HG03175 (cell line): ENCODE data around the gene TCERG1.

Experiments used
- ATAC-seq: cut with Tn5 transposase; IDR thresholded peaks from one replicate; pipeline ENCODE4 v1.9.1; 2021; ENCODE audit warnings: mild to moderate bottlenecking, moderate library complexity; ENCODE audit not compliant: unreplicated experiment

Gene TCERG1

DNA sequence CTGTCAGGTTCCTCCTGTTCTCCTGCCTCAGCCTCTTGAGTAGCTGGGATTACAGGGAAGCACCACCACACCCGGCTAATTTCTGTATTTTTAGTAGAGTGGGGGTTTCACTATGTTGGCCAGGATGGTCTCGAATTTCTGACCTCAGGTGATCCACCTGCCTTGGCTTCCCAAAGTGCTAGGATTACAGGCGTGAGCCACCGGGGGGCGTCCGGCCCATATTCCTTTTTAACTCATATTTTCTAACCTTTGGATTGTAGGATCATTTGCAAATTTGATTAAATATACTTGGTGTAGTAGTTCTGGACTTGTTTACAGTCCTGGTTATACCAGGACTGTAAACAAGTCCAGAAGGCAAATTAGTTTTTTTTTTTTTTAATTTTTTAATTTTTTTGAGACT lies 4.3 kb downstream of the TCERG1 start:
- ATAC-seq: no peak

DNA sequence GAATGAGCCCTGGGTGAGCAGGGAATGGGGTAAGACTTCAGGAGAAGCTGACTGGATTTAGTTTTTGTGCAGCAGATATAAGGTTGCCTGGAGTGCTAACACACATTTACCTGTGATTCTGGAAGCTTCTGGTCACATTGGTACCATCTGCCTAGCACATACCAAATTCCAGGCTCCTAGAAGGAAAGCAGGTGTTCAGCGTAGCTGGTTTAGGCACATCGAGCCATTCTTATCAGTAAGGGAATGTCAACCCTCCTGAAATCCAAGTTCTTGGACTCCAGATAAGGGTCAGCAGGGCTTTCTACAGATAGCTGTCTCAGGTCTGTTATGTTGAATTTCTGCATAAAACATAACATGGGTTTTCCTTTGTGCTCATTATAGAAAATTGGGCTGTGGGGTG lies 10.3 kb downstream of the TCERG1 start:
- ATAC-seq: no peak

DNA sequence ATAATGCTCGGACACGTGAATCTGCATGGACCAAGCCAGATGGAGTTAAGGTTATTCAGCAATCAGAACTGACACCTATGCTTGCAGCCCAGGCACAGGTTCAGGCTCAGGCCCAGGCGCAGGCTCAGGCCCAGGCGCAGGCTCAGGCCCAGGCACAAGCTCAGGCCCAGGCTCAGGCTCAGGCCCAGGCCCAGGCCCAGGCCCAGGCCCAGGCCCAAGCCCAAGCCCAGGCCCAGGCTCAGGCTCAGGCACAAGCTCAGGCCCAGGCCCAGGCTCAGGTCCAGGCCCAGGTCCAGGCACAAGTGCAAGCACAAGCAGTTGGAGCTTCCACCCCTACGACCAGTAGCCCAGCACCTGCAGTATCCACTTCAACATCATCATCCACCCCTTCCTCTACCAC lies 11.8 kb downstream of the TCERG1 start:
- ATAC-seq: no peak

DNA sequence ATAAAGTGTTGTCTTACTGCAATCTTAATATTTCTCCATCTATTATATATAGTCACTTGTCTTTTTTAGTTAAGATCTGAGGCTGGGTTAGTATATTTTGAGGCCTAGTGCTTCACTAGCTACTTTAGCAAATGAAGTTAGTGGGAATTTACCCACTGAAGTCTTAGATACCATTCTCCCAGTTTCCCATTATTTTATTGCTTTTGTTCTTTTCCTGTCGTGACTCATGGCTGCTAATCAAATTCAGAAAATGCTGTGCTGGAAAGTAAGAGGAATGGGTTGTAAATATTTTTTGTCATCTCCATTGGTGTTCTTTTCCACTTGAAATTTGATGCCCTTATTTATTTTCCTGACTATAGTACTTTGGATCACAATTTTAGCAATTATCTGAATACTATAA lies 14.2 kb downstream of the TCERG1 start:
- no peak for ATAC-seq

- no peak for ATAC-seq
These were observed 16.3 kb downstream of the TCERG1 start for GRCh38 chr5:146463446-146463845.

DNA sequence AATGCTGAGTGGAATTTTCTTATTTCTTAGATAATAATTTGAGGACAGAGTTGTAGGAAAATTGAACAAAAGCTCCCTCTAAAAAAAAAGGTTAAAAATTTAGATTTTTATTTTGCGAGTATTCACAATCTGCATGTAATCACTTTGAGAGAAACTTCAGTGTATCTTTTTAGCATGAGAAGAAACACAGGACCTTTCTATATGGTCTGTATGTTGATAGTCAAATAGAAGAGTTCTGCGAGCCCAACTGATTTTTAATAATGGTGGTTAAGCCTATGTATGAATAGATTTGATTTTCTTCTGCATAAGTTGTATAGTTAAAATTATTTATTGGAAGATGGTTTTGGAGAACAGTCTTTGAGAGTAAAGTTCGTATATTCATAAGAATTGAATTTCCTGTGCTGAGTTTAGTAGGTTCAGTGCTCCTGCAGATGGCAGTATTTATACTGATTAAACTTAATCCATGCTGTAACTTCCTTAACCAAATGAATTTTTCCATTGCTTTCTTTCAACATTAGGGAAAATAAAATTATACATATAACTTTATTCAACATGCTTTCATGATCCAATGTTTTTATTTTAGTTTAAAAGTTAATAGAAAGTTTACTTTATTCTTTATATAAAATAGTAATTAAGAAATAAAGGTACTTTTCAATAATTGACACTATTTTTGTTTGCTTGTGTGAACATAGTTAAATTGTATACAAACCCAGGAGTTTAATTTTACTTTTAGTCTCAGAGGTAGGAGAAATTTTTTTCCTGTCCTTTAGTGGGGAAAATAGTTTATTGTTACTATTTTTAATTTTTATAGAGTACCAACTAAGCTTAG lies 19.6 kb downstream of the TCERG1 start:
- ATAC-seq: no peak

- no peak for ATAC-seq
These were observed 20.6 kb downstream of the TCERG1 start for GRCh38 chr5:146467760-146468159.

DNA sequence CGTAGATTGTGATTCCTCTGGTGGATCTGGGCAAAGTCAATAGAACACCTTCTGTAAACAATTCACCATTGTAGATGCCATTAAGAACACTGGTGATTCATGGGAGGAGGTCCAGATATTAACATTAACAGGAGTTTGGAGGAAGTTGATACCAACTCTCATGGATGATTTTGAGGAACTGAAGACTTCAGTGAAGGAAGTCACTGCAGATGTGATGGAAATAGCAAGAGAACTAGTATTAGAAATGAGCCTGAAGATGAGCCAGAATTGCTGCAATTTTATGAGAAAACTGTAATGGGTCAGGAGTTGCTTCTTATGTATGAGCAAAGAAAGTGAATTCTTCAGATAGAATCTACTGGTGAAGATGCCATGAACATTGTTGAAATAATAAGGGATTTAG lies 26.9 kb downstream of the TCERG1 start:
- no peak for ATAC-seq

- ATAC-seq: no peak
These were observed 28.2 kb downstream of the TCERG1 start for GRCh38 chr5:146475190-146475780.

DNA sequence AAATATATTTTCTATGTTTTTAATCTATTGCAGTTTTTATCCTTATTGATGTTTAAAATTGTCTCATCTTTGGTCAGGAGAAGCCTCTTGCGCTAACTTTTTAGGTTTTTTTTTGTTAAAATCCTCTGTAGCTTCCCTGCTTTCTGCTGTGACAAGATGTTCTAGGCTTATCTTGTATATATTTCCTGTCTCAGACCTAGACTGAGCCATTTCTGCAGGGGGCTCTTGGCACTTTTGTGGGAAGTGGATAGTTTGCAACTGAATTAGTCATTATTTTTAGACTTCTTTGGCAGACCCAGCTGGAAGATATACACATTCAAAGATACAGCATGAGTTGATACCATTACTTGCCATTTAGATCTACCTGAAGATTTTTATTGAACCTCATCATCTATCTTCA lies 28.8 kb downstream of the TCERG1 start:
- no peak for ATAC-seq

GRCh38 chr5:146482775-146483174 lies 35.6 kb downstream of the TCERG1 start:
- no peak for ATAC-seq

DNA sequence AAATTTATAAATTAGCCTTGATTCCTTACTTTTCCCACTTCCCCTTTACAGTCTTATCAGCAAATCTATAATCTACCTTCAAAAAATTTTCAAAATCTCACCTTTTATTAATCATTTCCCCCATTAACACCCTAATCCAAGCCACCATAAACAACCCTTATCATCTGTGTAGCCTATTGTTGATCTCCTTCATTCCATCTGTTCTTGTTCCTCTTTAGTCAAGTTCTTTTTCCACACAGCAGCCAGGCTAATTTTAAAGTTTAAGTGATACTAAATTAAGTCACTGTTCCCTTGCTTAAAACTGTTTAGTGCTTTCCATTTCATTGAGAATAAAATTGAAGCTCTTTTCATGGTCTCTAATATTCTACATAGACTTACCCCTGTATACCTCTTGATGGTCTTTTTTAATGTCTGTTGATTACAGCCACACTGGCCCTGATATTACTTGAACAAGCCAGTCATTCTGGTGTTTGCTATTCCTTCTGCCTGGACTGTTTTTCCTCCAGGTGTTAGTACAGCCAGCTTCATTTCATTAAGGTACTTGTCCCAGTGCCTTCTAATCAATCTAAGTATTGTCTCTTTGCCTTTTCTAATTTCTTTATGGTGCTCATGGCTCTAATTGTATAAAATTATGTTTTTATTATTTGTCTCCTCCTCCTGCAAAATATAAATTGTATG lies 37.7 kb downstream of the TCERG1 start:
- ATAC-seq: no peak

- ATAC-seq: no peak
These were observed 43.1 kb downstream of the TCERG1 start for GRCh38 chr5:146490089-146490843.

- no peak for ATAC-seq
These were observed 47.5 kb downstream of the TCERG1 start for GRCh38 chr5:146494656-146495055.

DNA sequence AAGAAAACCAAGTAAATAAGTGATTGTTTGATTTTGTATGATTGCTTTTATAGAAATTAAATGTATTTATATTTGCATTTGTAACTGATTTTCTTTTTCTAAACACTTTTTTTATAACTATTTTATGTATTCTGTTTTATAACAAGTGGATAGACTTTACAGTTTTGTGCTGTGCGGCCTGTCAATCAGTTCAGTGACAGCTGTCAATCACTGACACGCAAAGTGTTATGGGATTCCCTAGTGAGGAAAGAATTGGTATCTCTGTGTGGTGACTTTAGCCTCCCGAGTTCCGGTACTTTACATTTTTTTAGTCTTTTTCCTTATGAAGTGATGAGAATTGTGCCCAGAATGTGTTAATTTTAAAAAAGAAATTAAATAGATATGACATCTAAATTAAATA lies 52.5 kb downstream of the TCERG1 start:
- no peak for ATAC-seq

DNA sequence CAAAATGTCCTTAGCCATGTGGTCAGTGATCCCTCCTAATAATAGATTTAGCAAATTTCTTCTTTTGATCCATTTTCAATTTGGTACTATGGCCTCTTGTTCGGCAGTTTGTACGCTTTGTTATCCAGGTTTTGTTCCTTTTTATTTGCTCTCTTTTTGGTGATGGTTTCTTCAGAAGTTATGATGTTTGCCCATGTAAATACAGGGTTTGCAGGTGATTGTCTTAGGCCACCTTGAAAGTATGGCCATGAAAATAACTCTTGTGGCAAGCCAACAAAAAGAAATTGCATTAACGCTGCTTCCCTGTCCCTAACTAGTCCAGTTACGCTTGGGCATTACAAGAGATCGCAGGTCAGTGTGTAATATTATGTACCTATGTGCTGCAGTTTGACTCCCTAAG lies 60.3 kb downstream of the TCERG1 start:
- ATAC-seq: no peak

- no peak for ATAC-seq
These were observed 63.5 kb downstream of the TCERG1 start for GRCh38 chr5:146510559-146511125.

DNA sequence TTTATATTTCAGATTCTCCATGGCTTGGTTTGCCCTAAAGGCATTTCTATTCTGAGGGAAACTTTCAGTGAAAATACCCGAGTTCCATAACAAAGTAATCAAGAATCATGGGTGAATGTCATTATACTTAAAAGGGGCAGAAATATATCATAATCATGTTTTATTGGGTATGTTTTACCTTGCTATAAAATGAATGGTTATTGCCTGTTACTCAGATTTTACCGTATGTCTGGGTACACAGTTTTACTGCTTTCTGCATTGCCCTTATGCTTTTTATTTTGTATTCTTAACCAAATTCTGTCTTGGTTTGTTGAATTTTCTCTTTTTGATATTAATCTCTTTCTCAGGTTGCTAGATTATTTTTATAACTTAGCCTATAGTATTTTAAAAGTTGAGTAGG lies 66.3 kb downstream of the TCERG1 start:
- no peak for ATAC-seq

DNA sequence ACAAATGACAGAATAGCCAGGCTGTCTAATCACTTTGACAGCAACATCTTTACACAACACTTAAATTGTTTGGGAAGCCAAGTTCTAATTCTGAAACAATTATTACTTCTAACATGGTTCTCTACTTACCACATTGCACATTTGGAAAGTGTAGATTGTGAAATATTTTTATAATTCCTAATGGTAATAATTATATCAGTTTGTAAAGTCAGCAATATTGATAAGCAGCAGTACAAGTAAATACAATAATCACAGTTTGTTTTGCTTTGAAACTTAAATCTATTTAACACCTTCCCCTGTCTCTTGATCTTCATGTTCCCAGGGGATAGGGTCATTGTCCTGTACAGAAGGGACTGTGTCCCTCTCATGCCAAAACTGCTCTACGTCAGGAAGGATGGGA lies 67.4 kb downstream of the TCERG1 start:
- no peak for ATAC-seq

- ATAC-seq: no peak
These were observed 68.5 kb downstream of the TCERG1 start for GRCh38 chr5:146515473-146516150.

- ATAC-seq: no peak
These were observed 69.0 kb downstream of the TCERG1 start, which contains the start of gene GPR151 for GRCh38 chr5:146516151-146516475. Gene GPR151 (minus strand): TSS chr5:146516190. CDS start chr5:146516113, 77 bp downstream.
